ENCODE measurements around the gene RNF111. TPM values are rescaled to one million over a fixed set of nuclear protein-coding genes. Genes with fewer than 3 reads are reported as not detected.

Gene RNF111
- total and polyA plus RNA-seq, 2 of the 13 experiments (the other 11 are each of a cell fraction or from before 2014, with no cell fraction given): 12.1 to 23.1 TPM

DNA sequence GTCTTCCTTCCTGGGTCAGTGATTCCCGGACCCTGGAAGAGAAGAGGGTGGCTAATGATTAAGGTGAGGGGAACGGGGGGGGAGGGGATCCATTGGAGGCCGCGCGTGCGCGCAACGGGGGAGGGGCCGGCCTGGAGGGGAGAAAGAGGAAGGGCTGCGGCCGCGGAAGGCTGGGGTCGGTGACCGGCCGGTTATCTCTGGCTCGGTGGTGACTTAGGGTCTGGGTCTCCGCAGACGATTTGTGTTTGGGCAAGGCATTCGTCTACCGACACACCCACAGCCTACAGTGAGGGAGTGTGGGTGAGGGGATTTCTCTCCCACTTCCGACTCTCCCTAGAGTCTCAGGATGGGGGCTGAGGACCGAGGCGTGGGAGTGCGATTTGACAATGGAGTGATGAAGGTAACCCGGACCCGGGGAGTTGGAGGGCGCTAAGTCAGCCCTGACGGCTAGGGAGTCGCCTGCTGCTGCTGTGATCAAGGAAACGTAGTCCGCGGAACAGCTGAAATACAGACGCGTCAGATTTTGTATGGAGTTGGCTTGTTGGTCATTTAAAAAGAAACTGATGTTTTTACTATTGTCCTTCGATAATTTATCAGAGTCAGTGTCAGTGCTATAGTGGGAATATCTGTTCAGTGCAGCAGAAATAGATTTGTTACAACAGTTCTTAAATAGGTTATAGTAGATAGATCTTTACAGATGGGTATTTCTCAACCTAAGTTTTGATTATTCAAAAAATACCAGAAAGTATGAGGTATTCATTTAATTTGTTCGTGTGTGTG is 733 bp downstream of the RNF111 start (continued):
- peak; percentile 55 for TF ChIP-seq ZNF777 (CRISPR knock-in tag; IDR thresholded peaks at IDR 0.05)
- TF ChIP-seq CHD2 (IDR thresholded peaks at IDR 0.05; ENCODE audit: low read depth, low read length): peak; percentile 36; the same call in 1 of the 2 replicates
- TF ChIP-seq KDM5B (CRISPR knock-in tag; IDR thresholded peaks at IDR 0.05; ENCODE audit: borderline replicate concordance): peak; percentile 70; the same call in 1 of the 2 replicates
- TF ChIP-seq, protein P1, sequence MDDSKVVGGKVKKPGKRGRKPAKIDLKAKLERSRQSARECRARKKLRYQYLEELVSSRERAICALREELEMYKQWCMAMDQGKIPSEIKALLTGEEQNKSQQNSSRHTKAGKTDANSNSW (CRISPR knock-in tag; IDR thresholded peaks at IDR 0.05; ENCODE audit: borderline replicate concordance): 0 out of 2 replicates have a peak, but pooled peaks have one; percentile 16
- no peak for TF ChIP-seq ZNF235 (CRISPR knock-in tag; IDR thresholded peaks at IDR 0.05; ENCODE audit: borderline replicate concordance)
- TF ChIP-seq, protein P2, sequence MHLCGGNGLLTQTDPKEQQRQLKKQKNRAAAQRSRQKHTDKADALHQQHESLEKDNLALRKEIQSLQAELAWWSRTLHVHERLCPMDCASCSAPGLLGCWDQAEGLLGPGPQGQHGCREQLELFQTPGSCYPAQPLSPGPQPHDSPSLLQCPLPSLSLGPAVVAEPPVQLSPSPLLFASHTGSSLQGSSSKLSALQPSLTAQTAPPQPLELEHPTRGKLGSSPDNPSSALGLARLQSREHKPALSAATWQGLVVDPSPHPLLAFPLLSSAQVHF (CRISPR knock-in tag; IDR thresholded peaks at IDR 0.05): 0 out of 2 replicates have a peak, but pooled peaks have one; percentile 55
- 0 out of 2 replicates have a peak, but pooled peaks have one; percentile 15 for TF ChIP-seq ZNF510 (CRISPR knock-in tag; IDR thresholded peaks at IDR 0.05; ENCODE audit: low read depth)
- TF ChIP-seq RFX1 (IDR thresholded peaks at IDR 0.05): no peak
- TF ChIP-seq HMG20B (CRISPR knock-in tag; conservative IDR thresholded peaks at IDR 0.05): no peak
- TF ChIP-seq ZNF335 (CRISPR knock-in tag; IDR thresholded peaks at IDR 0.05): no peak
- TF ChIP-seq, protein P3, sequence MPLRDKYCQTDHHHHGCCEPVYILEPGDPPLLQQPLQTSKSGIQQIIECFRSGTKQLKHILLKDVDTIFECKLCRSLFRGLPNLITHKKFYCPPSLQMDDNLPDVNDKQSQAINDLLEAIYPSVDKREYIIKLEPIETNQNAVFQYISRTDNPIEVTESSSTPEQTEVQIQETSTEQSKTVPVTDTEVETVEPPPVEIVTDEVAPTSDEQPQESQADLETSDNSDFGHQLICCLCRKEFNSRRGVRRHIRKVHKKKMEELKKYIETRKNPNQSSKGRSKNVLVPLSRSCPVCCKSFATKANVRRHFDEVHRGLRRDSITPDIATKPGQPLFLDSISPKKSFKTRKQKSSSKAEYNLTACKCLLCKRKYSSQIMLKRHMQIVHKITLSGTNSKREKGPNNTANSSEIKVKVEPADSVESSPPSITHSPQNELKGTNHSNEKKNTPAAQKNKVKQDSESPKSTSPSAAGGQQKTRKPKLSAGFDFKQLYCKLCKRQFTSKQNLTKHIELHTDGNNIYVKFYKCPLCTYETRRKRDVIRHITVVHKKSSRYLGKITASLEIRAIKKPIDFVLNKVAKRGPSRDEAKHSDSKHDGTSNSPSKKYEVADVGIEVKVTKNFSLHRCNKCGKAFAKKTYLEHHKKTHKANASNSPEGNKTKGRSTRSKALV (CRISPR knock-in tag; IDR thresholded peaks at IDR 0.05): no peak
- no peak for TF ChIP-seq ESRRA (CRISPR knock-in tag; IDR thresholded peaks at IDR 0.05; ENCODE audit: low read depth)
- 0 out of 2 replicates have a peak, but pooled peaks have one; percentile 11 for TF ChIP-seq ZNF556 (CRISPR knock-in tag; IDR thresholded peaks at IDR 0.05; ENCODE audit: borderline replicate concordance)
- 0 out of 2 replicates have a peak, but pooled peaks have one; percentile 50 for TF ChIP-seq KAT7 (CRISPR knock-in tag; IDR thresholded peaks at IDR 0.05; ENCODE audit: borderline replicate concordance)
- TF ChIP-seq SUZ12 (IDR thresholded peaks at IDR 0.05; ENCODE audit: low read depth, low read length): no peak
- TF ChIP-seq, protein P4, sequence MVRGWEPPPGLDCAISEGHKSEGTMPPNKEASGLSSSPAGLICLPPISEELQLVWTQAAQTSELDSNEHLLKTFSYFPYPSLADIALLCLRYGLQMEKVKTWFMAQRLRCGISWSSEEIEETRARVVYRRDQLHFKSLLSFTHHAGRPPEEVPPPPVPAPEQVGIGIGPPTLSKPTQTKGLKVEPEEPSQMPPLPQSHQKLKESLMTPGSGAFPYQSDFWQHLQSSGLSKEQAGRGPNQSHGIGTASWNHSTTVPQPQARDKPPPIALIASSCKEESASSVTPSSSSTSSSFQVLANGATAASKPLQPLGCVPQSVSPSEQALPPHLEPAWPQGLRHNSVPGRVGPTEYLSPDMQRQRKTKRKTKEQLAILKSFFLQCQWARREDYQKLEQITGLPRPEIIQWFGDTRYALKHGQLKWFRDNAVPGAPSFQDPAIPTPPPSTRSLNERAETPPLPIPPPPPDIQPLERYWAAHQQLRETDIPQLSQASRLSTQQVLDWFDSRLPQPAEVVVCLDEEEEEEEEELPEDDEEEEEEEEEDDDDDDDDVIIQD (CRISPR knock-in tag; IDR thresholded peaks at IDR 0.05; ENCODE audit: low read depth): no peak
- no peak for TF ChIP-seq ZNF652 (CRISPR knock-in tag; IDR thresholded peaks at IDR 0.05; ENCODE audit: borderline replicate concordance, low read depth)
- TF ChIP-seq HOXA3 (CRISPR knock-in tag; IDR thresholded peaks at IDR 0.05): peak; percentile 69
- TF ChIP-seq, protein P5, sequence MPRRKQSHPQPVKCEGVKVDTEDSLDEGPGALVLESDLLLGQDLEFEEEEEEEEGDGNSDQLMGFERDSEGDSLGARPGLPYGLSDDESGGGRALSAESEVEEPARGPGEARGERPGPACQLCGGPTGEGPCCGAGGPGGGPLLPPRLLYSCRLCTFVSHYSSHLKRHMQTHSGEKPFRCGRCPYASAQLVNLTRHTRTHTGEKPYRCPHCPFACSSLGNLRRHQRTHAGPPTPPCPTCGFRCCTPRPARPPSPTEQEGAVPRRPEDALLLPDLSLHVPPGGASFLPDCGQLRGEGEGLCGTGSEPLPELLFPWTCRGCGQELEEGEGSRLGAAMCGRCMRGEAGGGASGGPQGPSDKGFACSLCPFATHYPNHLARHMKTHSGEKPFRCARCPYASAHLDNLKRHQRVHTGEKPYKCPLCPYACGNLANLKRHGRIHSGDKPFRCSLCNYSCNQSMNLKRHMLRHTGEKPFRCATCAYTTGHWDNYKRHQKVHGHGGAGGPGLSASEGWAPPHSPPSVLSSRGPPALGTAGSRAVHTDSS (CRISPR knock-in tag; conservative IDR thresholded peaks at IDR 0.05): no peak
- TF ChIP-seq TCF12 (IDR thresholded peaks at IDR 0.05): no peak
- no peak for TF ChIP-seq TCF12 (CRISPR knock-in tag; IDR thresholded peaks at IDR 0.05)
- no peak for TF ChIP-seq ATAD3A (CRISPR knock-in tag; IDR thresholded peaks at IDR 0.05)
- no peak for TF ChIP-seq SRSF9 (IDR thresholded peaks at IDR 0.05; ENCODE audit: borderline replicate concordance, insufficient read depth, low read depth, low read length, poor library complexity, severe bottlenecking)
- TF ChIP-seq BCL6 (CRISPR knock-in tag; IDR thresholded peaks at IDR 0.05): 0 out of 2 replicates have a peak, but pooled peaks have one; percentile 15
- peak; percentile 99 for TF ChIP-seq RXRA (CRISPR knock-in tag; IDR thresholded peaks at IDR 0.05)
- peak; percentile 82 for TF ChIP-seq SAP130 (CRISPR knock-in tag; IDR thresholded peaks at IDR 0.05; ENCODE audit: low read depth)
